ENCODE measurements around the gene TENT4A. TPM values are rescaled to one million over a fixed set of nuclear protein-coding genes. Genes with fewer than 3 reads are reported as not detected.

Gene TENT4A
- total and polyA plus RNA-seq, 2 of the 13 experiments (the other 11 are each of a cell fraction or from before 2014, with no cell fraction given), result 6.3 to 13.3 TPM

DNA sequence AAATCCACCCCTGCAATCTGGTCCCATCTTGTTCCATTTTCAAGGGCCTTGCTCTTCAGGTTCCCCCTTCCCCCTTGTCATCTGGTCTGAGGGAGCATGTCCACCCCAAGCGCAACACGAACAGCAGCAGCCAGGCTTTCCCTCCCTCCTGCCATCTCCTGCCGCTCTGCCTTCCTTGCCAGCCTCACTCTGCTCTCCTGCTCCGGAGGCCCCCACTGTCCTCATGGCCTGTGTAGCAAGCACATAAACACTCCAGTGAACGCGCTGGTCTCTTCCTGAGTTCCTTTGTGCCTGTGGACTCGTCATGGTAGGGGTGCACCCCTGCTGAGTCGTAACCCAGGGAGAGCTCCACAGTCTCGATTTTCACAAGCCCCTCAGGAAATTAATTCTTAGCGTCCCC lies 29.9 kb downstream of the TENT4A start:
- Histone ChIP-seq H3K4me2 (ENCODE audit: low read depth, low read length) (no peak overlapping the region), H3K4me1 (ENCODE audit: insufficient read depth, low read length) (no peaks in the 10 kb centered on the region), H3K27ac (ENCODE audit: extremely low read length, insufficient read depth, low read length) (no peak overlapping the region), H2AFZ (ENCODE audit: low read length) (no peak overlapping the region), H3K4me3 (replicated peaks in 1 of 3; ENCODE audit: insufficient read depth in 1 of 3, low read depth in 2 of 3, low read length in 3 of 3) (no peak overlapping the region), H4K20me1 (ENCODE audit: insufficient read depth, low read length) (peaks cover 4% of the 10 kb centered on the region), H3K79me2 (ENCODE audit: insufficient read depth, low read length) (peaks cover 8% of the 10 kb centered on the region), H3K27me3 (ENCODE audit: control insufficient read depth in 1 of 2, insufficient read depth in 2 of 2, low read length in 2 of 2) (no peaks in the 10 kb centered on the region), H3K9ac (ENCODE audit: insufficient read depth, low read depth, low read length) (no peak overlapping the region), H3K9me3 (ENCODE audit: low read length) (no peaks in the 10 kb centered on the region), H3K36me3 (replicated peaks in 1 of 2; ENCODE audit: control insufficient read depth in 1 of 2, insufficient read depth in 2 of 2, low read length in 2 of 2) (peaks cover 27 to 83% of the 10 kb centered on the region in 2 experiments)
- POLR2A ChIA-PET, result no interaction called here
- TF ChIP-seq NCOA1 (CRISPR knock-in tag; IDR thresholded peaks at IDR 0.05) (no peak), BHLHE40 (IDR thresholded peaks at IDR 0.05; ENCODE audit: low read length) (no peak), ZNF780A (CRISPR knock-in tag; IDR thresholded peaks at IDR 0.05) (no peak), SOX6 (IDR thresholded peaks at IDR 0.05) (no peak), SOX6 (CRISPR knock-in tag; IDR thresholded peaks at IDR 0.05) (no peak), ZNF264 (CRISPR knock-in tag; IDR thresholded peaks at IDR 0.05) (no peak), NR3C1 (CRISPR knock-in tag; IDR thresholded peaks at IDR 0.05) (no peak), PHF5A (CRISPR knock-in tag; IDR thresholded peaks at IDR 0.05; ENCODE audit: low read depth, unreplicated experiment) (no peak), CAMTA2 (CRISPR knock-in tag; IDR thresholded peaks at IDR 0.05; ENCODE audit: borderline replicate concordance) (no peak), FOXK2 (IDR thresholded peaks at IDR 0.05) (no peak), CC2D1A (CRISPR knock-in tag; IDR thresholded peaks at IDR 0.05) (no peak), HMGA1 (CRISPR knock-in tag; conservative IDR thresholded peaks at IDR 0.05) (no peak), HDAC2 (CRISPR knock-in tag; IDR thresholded peaks at IDR 0.05) (no peak), ZNF296 (CRISPR knock-in tag; conservative IDR thresholded peaks at IDR 0.05) (no peak), NBN (conservative IDR thresholded peaks at IDR 0.05) (no peak), ZNF674 (CRISPR knock-in tag; IDR thresholded peaks at IDR 0.05; ENCODE audit: low read depth) (no peak), FOXK1 (CRISPR knock-in tag; IDR thresholded peaks at IDR 0.05; ENCODE audit: borderline replicate concordance, low read depth) (no peak)
- TF ChIP-seq, protein P1, sequence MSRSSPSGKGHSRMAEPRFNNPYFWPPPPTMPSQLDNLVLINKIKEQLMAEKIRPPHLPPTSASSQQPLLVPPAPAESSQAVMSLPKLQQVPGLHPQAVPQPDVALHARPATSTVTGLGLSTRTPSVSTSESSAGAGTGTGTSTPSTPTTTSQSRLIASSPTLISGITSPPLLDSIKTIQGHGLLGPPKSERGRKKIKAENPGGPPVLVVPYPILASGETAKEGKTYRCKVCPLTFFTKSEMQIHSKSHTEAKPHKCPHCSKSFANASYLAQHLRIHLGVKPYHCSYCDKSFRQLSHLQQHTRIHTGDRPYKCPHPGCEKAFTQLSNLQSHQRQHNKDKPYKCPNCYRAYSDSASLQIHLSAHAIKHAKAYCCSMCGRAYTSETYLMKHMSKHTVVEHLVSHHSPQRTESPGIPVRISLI (CRISPR knock-in tag; IDR thresholded peaks at IDR 0.05; ENCODE audit: borderline replicate concordance), result no peak
- TF ChIP-seq, protein P2, sequence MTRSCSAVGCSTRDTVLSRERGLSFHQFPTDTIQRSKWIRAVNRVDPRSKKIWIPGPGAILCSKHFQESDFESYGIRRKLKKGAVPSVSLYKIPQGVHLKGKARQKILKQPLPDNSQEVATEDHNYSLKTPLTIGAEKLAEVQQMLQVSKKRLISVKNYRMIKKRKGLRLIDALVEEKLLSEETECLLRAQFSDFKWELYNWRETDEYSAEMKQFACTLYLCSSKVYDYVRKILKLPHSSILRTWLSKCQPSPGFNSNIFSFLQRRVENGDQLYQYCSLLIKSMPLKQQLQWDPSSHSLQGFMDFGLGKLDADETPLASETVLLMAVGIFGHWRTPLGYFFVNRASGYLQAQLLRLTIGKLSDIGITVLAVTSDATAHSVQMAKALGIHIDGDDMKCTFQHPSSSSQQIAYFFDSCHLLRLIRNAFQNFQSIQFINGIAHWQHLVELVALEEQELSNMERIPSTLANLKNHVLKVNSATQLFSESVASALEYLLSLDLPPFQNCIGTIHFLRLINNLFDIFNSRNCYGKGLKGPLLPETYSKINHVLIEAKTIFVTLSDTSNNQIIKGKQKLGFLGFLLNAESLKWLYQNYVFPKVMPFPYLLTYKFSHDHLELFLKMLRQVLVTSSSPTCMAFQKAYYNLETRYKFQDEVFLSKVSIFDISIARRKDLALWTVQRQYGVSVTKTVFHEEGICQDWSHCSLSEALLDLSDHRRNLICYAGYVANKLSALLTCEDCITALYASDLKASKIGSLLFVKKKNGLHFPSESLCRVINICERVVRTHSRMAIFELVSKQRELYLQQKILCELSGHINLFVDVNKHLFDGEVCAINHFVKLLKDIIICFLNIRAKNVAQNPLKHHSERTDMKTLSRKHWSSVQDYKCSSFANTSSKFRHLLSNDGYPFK (CRISPR knock-in tag; IDR thresholded peaks at IDR 0.05; ENCODE audit: borderline replicate concordance), result no peak
- CTCF ChIA-PET (ENCODE audit: low intra/inter-chr PET ratio, low total read pairs), result no interaction called here
- FAIRE-seq (no peak), DNase-seq (ENCODE audit: low spot score) (no peak), ATAC-seq (no peak)
- intact Hi-C loops (cut with micrococcal nuclease; ENCODE audit: unreplicated experiment), result loop anchor here (10.0 kb wide), 1 partner anchor 448 kb away; no protein-coding TSS in a partner anchor
- no TSS peak for BruUV-seq (replicated peaks)
- 99% methylated on average over 10 of the region's 10 CpGs for WGBS (ENCODE audit: low lambda C conversion rate)
- in situ Hi-C loops (cut with HindIII; ENCODE audit: extremely low pct_ligation_motif_present, low pct_unique_long_range_greater_than_20kb), result loop anchor here (25.0 kb wide), 1 partner anchor 356 kb away; the partner anchor contains the start of gene MED10

Measured in HepG2 (cell line).